NCI-H510A (cell line): ENCODE results near the gene BPGM.
A peak's percentile ranks its signal among the peaks of the same experiment; 100 is the strongest.

Source experiments
- DNase-seq: peaks from one replicate; lab custom pipeline; 2025; lab: John Stamatoyannopoulos, UW

Gene BPGM

DNA sequence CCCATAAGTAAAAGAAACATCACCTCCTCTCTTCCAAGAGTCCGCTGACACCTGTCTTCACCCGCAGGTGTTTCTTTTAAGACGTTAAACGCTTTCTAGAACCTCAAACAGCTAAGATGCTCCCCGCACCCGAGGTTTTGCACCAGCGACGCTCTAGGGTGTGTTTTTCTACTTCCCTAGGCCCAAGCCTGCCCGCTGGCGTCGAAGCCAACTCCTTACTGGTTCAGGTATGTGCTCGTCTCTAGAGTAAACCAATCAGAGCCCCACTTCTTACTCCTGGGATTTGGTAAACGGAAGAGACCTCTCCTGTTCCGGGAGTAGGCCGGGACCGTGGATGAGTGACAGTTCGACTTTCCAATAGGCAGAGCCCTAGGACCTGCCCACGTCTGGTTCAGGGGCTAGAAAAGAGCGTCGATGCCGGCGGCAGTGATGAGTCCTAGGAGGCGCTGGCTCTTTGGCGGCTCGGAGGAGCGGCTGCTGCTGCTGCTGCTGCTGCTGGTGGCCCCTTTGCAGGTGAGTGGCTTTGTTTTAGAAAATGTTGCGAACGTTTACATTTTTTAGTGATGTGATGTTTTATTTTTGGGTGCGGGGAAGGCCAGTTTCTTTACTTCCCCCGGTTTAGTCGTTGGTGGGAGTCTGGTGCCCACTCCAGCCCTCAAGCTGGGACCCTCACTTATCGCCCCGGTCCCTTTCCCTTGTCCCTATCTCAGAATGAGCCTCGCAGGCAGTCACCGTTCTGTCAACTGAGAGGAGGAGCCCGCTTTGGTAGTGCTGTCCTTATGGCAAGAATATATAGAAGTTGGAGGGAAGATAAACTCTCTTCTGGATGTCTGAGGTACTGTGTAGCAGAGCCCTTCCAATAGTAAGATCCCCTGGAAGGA, at the start of gene BPGM:
Gene BPGM, plus strand, starts transcription at position 429 of the 881 bp plus-strand sequence. CDS start 14,655 bp downstream, outside the sequence.
- DNase-seq, result peak; percentile 89

GRCh38 chr7:134599371-134599770, 47.3 kb upstream of the BPGM start:
- no peak for DNase-seq

- no peak for DNase-seq
Observed at GRCh38 chr7:134601459-134601858, 45.2 kb upstream of the BPGM start.

DNA sequence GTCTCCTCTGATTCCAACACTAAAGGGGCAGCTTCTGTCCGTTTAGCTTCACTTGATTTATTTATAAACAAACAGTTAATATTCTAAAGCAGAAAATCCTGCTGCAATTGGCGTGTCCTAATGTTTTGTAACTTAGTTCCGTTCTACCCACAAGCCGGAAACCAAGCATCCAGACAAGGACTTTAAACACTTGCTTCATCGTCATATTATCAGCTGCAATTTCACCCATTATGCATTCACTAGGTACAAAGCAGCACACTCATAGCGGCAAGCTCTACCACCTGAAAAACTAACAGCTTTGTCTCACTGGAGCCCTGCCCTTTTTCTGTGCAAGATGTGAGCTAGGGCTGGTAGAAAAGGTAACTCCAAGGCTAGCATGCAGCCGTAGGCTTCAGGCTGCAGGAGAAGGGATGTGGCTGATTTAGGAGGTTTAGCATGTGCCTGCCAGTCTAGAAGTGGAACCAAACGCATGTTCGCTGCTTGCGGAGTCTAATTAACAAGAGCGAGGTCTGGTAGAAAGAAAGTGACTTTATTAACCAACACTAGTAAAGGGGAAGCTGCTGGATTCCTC, 43.7 kb upstream of the BPGM start:
- DNase-seq, result no peak

DNA sequence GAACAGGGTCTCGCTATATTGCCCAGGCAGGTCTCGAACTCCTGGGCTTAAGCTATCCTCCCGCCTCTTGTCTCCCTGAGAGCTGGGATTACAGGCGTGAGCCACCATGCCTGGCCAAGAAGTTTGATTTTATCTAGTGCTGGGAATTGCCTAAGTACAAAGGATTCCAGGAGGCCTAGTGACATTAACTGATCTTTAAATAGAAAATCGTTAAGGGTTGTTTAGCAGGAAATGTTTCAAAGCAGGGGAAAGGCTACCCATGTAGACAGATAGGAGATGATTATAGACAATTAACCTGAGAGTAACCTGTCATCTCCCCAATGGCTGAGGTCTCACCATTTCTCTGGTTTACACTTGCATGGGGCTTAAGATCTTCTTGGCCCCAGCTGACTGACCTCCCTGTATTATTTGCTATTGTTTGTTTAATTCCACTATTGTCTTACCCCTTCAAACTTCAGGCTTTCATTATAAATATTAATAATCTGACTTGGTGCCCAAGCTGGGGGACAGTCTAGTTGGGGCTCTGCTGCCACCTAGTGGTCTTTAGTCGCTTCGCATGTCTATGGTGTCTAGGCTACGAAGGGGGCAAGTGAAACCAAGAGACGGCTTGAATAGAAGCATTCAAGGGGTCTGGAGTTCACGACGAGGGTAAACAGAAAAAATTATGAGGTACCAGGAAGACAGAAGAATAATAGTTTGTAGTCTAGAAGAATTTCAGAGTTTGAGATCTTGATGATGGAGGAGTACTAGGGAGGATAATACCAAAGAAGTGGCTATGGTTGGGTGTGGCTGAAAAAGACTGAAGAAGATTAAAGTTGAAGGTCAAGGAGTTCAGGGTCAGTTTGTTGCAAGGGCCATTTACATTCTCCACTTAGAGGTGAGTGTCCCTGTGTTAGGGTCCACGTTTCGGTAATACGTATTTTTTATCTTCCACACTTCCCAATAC, 40.4 kb upstream of the BPGM start:
- no peak for DNase-seq

- DNase-seq, result no peak
Observed at GRCh38 chr7:134611611-134612151, 35.0 kb upstream of the BPGM start.

DNA sequence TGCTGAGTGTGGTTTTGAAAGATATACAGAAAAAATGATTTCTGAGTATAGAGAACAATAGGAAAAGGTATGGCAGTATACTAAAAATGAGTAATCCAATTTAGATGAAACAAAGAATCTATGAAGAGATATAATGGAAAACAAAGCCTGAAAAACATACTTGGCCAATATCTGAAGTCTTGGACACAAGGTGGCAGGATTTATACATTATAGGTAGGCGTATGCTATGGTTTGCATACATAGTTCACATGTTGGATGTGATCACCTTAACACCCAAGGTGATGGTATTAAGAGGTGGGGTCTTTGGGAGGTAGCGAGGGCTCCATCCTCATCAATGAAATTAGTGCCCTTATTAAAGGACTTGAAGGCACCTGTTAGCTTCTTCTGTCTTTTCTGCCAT, 34.5 kb upstream of the BPGM start:
- no peak for DNase-seq

DNA sequence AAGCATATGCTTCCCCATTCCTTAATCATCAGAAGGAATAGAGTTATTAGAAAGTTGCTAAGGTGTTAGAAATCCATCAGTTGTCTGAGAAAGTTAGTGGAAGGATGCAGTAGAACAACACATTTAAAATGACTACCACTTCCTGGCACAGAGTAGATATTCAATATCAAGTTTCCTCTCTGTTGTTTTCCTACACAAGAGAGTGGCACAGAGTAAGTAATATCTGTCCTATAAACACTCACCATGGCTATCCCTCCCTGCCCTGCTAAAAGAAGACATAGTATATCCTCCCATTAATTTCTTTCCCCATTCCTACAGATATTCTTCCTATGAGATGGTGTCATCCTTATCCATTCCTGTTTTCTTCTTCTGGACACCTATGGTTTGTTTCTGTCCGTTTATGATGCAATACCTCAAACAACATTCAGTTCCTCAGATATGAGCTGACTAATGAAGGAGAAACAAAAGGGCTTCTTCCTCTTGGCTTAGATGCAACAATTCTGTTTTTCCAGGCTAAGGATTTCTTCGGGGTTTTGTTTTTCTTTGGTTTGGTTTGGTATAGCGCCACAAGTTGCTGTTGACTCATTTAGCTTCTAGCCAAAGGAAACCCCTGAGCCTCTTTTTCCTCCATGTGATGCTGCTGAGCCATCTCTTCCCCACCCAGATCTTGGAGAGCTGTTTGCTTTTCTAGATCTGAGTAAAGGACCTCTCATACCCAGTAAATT, 32.9 kb upstream of the BPGM start:
- no peak for DNase-seq

DNA sequence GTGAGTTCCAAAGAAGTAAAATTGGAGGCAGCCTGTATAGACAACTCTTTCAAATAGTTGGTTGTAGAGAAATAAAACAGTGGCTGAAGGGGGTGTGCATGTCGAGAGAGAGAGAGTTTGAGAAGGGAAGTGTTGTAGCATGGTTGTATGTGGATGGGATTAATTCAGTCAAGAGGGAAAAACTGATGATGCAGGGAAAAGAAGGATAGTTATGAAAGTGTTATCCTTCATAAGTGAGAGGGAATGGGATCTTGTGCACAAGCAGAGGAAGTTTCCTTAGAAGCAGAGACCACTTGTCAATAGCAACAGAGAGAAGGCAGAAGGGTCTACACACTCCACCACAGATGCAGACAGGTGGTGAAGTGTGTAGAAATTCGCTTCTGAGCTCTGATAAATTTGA, 30.0 kb upstream of the BPGM start:
- DNase-seq, result no peak

DNA sequence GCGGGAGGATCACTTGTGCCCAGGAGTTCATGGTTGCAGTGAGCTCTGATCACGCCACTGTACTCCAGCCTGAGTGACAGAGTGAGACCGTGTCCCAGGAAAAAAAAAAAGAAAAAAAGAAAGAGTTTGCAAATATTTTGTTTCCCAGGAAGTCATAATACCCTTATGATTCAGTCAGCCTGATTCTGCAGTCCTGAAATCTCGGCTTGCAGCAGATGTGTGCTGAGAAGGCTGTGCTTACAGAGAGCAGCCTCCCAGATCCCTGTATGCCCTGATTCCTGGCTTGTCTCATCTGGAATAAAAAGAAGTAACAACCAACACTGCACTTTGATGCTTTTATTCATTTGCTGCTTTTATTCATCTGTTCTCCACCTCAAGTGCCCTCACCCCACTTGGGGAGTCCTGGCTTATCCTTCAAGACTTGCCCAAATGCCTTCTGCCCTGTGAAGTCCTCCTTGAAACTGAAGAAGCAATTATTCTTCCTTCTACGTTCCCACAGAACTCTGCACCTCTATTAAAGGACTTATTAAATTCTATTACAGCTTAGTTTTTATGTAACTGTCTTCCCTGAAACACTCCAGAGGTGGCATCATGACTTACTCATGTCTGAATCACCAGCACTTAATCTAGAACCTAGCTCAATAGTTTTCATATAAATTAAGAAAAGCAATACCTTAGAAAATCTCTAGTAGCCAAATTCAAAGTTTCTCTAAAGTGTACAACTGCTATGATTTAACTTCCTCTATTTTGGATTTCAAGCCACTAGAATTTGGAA, 27.7 kb upstream of the BPGM start:
- DNase-seq, result no peak

DNA sequence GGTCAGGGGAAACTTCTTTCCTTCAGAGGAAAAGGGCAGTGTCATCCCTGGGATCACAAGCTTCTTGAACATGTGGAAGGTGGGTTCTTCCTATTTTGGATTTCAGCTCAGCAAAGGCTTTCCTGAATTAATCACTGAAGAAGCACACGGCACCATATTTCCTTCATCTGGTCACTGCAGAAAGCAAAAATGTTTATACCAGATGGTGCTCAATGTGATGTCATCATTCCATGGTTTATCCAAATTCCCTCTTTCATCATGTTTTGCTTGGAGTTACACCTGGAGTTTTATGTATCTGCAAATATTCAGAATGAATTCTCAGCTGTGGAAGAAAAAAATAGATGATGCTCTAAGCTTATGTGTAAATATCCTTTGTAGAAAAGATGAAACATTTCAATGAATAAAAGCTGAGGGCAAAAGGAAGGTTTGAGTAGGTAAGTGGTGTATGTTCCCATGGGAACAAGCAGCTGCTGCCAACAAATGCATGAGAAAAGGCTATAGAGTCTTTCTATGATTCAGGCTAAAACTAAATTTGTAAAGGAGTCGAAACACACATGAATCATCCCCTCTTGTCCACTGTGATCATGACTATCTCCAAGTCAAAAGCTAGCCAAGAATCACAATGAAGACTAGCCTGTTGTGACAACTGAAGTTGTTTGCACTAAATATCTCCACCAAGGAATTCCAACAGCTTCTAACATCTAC, 26.9 kb upstream of the BPGM start:
- DNase-seq, result no peak

GRCh38 chr7:134622303-134622995, 24.2 kb upstream of the BPGM start:
- DNase-seq, result no peak

DNA sequence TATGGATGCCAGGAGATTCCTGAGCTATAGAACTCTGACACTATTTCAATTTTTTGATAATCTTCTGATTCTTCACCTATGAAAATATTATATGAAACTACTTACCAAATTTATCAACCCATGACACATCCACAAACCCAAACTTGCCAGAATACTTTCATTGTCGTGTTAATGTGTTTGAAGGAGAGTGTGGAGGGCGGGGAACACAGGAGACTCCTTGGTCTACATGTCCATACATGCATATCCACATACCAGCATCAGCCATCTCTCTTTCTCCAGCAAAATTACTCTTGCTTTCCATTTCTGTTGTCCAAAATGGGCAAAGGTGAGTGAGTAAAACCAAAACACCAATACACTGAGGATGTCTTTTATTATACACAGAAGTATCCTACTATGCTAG, 23.5 kb upstream of the BPGM start:
- no peak for DNase-seq

DNA sequence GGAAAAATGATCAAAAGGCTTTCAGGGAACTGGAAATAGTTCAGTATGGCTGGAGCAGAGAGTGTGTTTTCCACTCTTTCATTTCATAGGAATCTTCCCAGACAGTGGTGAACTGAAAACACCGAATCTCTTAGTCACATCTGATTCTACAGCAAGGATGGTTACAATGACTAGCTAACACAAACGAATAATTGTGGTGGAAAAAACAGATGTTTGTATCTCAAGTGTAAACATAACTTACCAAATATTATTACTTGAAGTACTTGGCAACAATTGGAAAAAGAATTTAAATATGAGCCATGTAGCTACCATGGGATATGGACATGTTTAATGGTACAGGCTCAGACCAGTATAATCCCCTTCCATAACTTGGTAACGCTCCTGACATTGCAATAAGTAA, 21.1 kb upstream of the BPGM start:
- DNase-seq, result no peak

DNA sequence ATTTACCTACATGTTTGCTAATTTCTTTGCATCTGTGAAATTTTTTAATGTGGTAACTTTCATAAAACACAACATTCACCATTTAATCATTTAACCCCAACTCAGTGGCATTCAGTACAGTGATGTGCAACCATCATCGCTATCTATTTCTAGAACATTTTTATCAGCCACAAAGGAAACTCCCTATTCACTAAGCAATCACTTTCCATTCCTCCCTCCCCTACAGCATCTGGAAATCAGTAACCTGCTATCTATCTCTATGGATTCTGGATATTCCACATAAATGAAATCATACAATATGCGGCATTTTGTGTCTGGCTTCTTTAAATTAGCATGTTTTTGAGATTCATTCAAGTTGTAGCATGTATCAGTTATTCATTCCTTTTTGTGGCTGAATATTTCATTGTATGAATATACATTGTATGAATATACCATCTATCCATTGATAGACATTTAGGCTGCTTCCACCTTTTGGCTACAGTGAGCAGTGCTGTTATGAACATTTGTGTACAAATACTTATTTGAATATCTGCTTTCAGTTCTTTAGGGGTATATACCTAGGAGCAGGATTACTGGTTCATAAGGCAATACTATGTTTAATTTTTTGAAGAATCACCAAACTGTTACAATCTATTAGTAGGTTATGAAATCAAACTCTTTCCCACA, 19.4 kb upstream of the BPGM start:
- DNase-seq, result no peak

DNA sequence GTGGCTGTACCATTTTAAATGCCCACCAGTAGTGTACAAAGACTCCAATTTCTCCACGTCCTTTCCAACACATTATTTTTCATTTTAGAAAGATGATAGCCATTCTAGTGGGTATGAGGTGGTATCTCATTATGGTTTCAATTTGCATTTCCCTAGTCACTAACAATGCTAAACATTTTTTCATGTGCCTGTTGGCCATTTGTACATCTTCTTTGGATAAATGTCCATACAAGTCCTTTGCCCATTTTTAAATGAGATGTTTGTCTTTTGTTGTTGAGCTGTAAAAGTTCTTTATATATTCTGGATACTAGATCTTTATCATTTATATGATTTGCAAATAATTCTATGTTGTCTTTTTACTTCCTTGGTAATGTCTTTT, 18.9 kb upstream of the BPGM start:
- DNase-seq, result no peak

- no peak for DNase-seq
Observed at GRCh38 chr7:134629445-134629844, 17.2 kb upstream of the BPGM start.

- DNase-seq, result no peak
Observed at GRCh38 chr7:134630237-134630636, 16.4 kb upstream of the BPGM start.

GRCh38 chr7:134630893-134631292, 15.8 kb upstream of the BPGM start:
- DNase-seq, result no peak
